ENCODE data around the gene ITGA3.

ITGA3 gene

GRCh38 chr17:50094243-50094752, 38.4 kb downstream of the ITGA3 start:
- Mint-ChIP-seq H3K4me1 (ENCODE audit: low read depth) (peaks cover 20% of the 10 kb centered on the region), H3K9me3 (no peaks in the 10 kb centered on the region), H3K36me3 (ENCODE audit: low read depth) (no peaks in the 10 kb centered on the region), H3K27ac (peak overlapping the region; percentile 88), H3K4me3 (peak overlapping the region; percentile 95), H3K27me3 (ENCODE audit: low read depth) (no peaks in the 10 kb centered on the region)
- peak; percentile 82 for DNase-seq (ENCODE audit: low spot score)

GRCh38 chr17:50094753-50095619, 39.1 kb downstream of the ITGA3 start, which contains the start of gene PDK2:
Gene PDK2, plus strand, starts transcription at chr17:50095351. Its CDS starts 85 bp downstream, at chr17:50095436.
- H3K27me3 Mint-ChIP-seq (ENCODE audit: low read depth), result no peaks in the 10 kb centered on the region
- peak within 1 kb of the TSS; percentile 95 for H3K4me3 Mint-ChIP-seq
- no peaks in the 10 kb centered on the region for H3K36me3 Mint-ChIP-seq (ENCODE audit: low read depth)
- H3K27ac Mint-ChIP-seq, result peak within 1 kb of the TSS; percentile 88
- DNase-seq (ENCODE audit: low spot score), result peak; percentile 96
- no peaks in the 10 kb centered on the region for H3K9me3 Mint-ChIP-seq
- peaks cover 20% of the 10 kb centered on the region for H3K4me1 Mint-ChIP-seq (ENCODE audit: low read depth)

- Mint-ChIP-seq H3K27me3 (ENCODE audit: low read depth) (no peaks in the 10 kb centered on the region), H3K36me3 (ENCODE audit: low read depth) (no peaks in the 10 kb centered on the region), H3K4me1 (ENCODE audit: low read depth) (peaks cover 20% of the 10 kb centered on the region), H3K4me3 (peak overlapping the region; percentile 95), H3K9me3 (no peaks in the 10 kb centered on the region), H3K27ac (peak overlapping the region; percentile 88)
- DNase-seq (ENCODE audit: low spot score), result no peak
These were observed 39.7 kb downstream of the ITGA3 start for GRCh38 chr17:50095626-50096037.

GRCh38 chr17:50096092-50096491, 40.2 kb downstream of the ITGA3 start:
- no peaks in the 10 kb centered on the region for H3K27me3 Mint-ChIP-seq (ENCODE audit: low read depth)
- peak overlapping the region; percentile 95 for H3K4me3 Mint-ChIP-seq
- H3K27ac Mint-ChIP-seq, result peak overlapping the region; percentile 88
- H3K4me1 Mint-ChIP-seq (ENCODE audit: low read depth), result peaks cover 20% of the 10 kb centered on the region
- no peak for DNase-seq (ENCODE audit: low spot score)
- H3K36me3 Mint-ChIP-seq (ENCODE audit: low read depth), result no peaks in the 10 kb centered on the region
- H3K9me3 Mint-ChIP-seq, result no peaks in the 10 kb centered on the region

GRCh38 chr17:50096758-50097157, 40.8 kb downstream of the ITGA3 start:
- no peak for DNase-seq (ENCODE audit: low spot score)
- Mint-ChIP-seq H3K36me3 (ENCODE audit: low read depth) (no peaks in the 10 kb centered on the region), H3K4me3 (no peak overlapping the region), H3K4me1 (ENCODE audit: low read depth) (peaks cover 20% of the 10 kb centered on the region), H3K27me3 (ENCODE audit: low read depth) (no peaks in the 10 kb centered on the region), H3K9me3 (no peaks in the 10 kb centered on the region), H3K27ac (no peak overlapping the region)

GRCh38 chr17:50097455-50097854, 41.5 kb downstream of the ITGA3 start:
- Mint-ChIP-seq H3K27ac (no peak overlapping the region), H3K4me1 (ENCODE audit: low read depth) (peaks cover 20% of the 10 kb centered on the region), H3K4me3 (no peak overlapping the region), H3K9me3 (no peaks in the 10 kb centered on the region), H3K36me3 (ENCODE audit: low read depth) (no peaks in the 10 kb centered on the region), H3K27me3 (ENCODE audit: low read depth) (no peaks in the 10 kb centered on the region)
- DNase-seq (ENCODE audit: low spot score), result no peak

- H3K36me3 Mint-ChIP-seq (ENCODE audit: low read depth), result no peaks in the 10 kb centered on the region
- H3K4me1 Mint-ChIP-seq (ENCODE audit: low read depth), result peaks cover 20% of the 10 kb centered on the region
- no peaks in the 10 kb centered on the region for H3K27me3 Mint-ChIP-seq (ENCODE audit: low read depth)
- no peaks in the 10 kb centered on the region for H3K9me3 Mint-ChIP-seq
- H3K4me3 Mint-ChIP-seq, result no peak overlapping the region
- H3K27ac Mint-ChIP-seq, result no peak overlapping the region
- no peak for DNase-seq (ENCODE audit: low spot score)
These were observed 42.0 kb downstream of the ITGA3 start for GRCh38 chr17:50097926-50098325.

- Mint-ChIP-seq H3K36me3 (ENCODE audit: low read depth) (no peaks in the 10 kb centered on the region), H3K27me3 (ENCODE audit: low read depth) (no peaks in the 10 kb centered on the region), H3K9me3 (no peaks in the 10 kb centered on the region), H3K27ac (no peak overlapping the region), H3K4me3 (no peak overlapping the region), H3K4me1 (ENCODE audit: low read depth) (peaks cover 20% of the 10 kb centered on the region)
- DNase-seq (ENCODE audit: low spot score), result no peak
These were observed 42.7 kb downstream of the ITGA3 start for GRCh38 chr17:50098583-50098982.

GRCh38 chr17:50099003-50099402, 43.1 kb downstream of the ITGA3 start:
- Mint-ChIP-seq H3K4me3 (no peak overlapping the region), H3K9me3 (no peaks in the 10 kb centered on the region), H3K4me1 (ENCODE audit: low read depth) (peaks cover 20% of the 10 kb centered on the region), H3K36me3 (ENCODE audit: low read depth) (no peaks in the 10 kb centered on the region), H3K27me3 (ENCODE audit: low read depth) (no peaks in the 10 kb centered on the region), H3K27ac (no peak overlapping the region)
- no peak for DNase-seq (ENCODE audit: low spot score)

- H3K9me3 Mint-ChIP-seq, result no peaks in the 10 kb centered on the region
- DNase-seq (ENCODE audit: low spot score), result no peak
- no peak overlapping the region for H3K4me3 Mint-ChIP-seq
- H3K4me1 Mint-ChIP-seq (ENCODE audit: low read depth), result peaks cover 11% of the 10 kb centered on the region
- no peak overlapping the region for H3K27ac Mint-ChIP-seq
- H3K27me3 Mint-ChIP-seq (ENCODE audit: low read depth), result no peaks in the 10 kb centered on the region
- no peaks in the 10 kb centered on the region for H3K36me3 Mint-ChIP-seq (ENCODE audit: low read depth)
These were observed 44.6 kb downstream of the ITGA3 start for GRCh38 chr17:50100480-50100883.

GRCh38 chr17:50100921-50101345, 45.0 kb downstream of the ITGA3 start:
- DNase-seq (ENCODE audit: low spot score), result no peak
- Mint-ChIP-seq H3K4me1 (ENCODE audit: low read depth) (peaks cover 7% of the 10 kb centered on the region), H3K27me3 (ENCODE audit: low read depth) (no peaks in the 10 kb centered on the region), H3K27ac (no peak overlapping the region), H3K9me3 (no peaks in the 10 kb centered on the region), H3K36me3 (ENCODE audit: low read depth) (no peaks in the 10 kb centered on the region), H3K4me3 (no peak overlapping the region)

GRCh38 chr17:50101346-50102163, 45.6 kb downstream of the ITGA3 start:
- peaks cover 2% of the 10 kb centered on the region for H3K4me1 Mint-ChIP-seq (ENCODE audit: low read depth)
- no peak overlapping the region for H3K4me3 Mint-ChIP-seq
- H3K27ac Mint-ChIP-seq, result no peak overlapping the region
- no peaks in the 10 kb centered on the region for H3K9me3 Mint-ChIP-seq
- no peaks in the 10 kb centered on the region for H3K27me3 Mint-ChIP-seq (ENCODE audit: low read depth)
- DNase-seq (ENCODE audit: low spot score), result no peak
- no peaks in the 10 kb centered on the region for H3K36me3 Mint-ChIP-seq (ENCODE audit: low read depth)

- H3K27ac Mint-ChIP-seq, result no peak overlapping the region
- DNase-seq (ENCODE audit: low spot score), result no peak
- no peaks in the 10 kb centered on the region for H3K4me1 Mint-ChIP-seq (ENCODE audit: low read depth)
- no peak overlapping the region for H3K4me3 Mint-ChIP-seq
- H3K9me3 Mint-ChIP-seq, result no peaks in the 10 kb centered on the region
- no peaks in the 10 kb centered on the region for H3K27me3 Mint-ChIP-seq (ENCODE audit: low read depth)
- H3K36me3 Mint-ChIP-seq (ENCODE audit: low read depth), result no peaks in the 10 kb centered on the region
These were observed 46.5 kb downstream of the ITGA3 start for GRCh38 chr17:50102164-50102991.

All from T-helper 2 cell treated with Interferon-gamma antibody and Interleukin-4, amounts not matched to agents 5 μg/mL and 100 μg/mL, for 36 hours (primary cell).